Measurements from ENCODE around the gene VSIG4. TPM values are rescaled to one million over a fixed set of nuclear protein-coding genes. Genes with fewer than 3 reads are reported as not detected.
A peak's percentile ranks its signal among the peaks of the same experiment; 100 is the strongest.

The VSIG4 gene
- polyA plus RNA-seq, 3 donors = 10.2 to 56.8 (median 25.1) TPM

GRCh38 chrX:66001596-66001995 lies 38.3 kb downstream of the VSIG4 start:
- H3K4me3 Mint-ChIP-seq = no peak overlapping the region
- peaks cover 0 to 8% of the 10 kb centered on the region in 2 donors for H3K36me3 Mint-ChIP-seq
- peaks cover 90% of the 10 kb centered on the region for H3K4me1 Mint-ChIP-seq
- H4K20me1 ChIP-seq (ENCODE audit: insufficient read depth, low read length) = no peaks in the 10 kb centered on the region
- H3K9me3 ChIP-seq (replicated peaks in 1 of 2; ENCODE audit: control insufficient read depth in 1 of 2, insufficient read depth in 1 of 2, low read length in 2 of 2) = no peaks in the 10 kb centered on the region
- H2AFZ ChIP-seq (ENCODE audit: insufficient read depth, low read depth, low read length, poor library complexity, severe bottlenecking) = no peak overlapping the region
- peaks cover 75% of the 10 kb centered on the region for H3K79me2 ChIP-seq (ENCODE audit: insufficient read depth, low read length)
- peak overlapping the region in 1 of 2 donors; percentile 88 for H3K27ac ChIP-seq (ENCODE audit: low read depth in 1 of 2, low read length in 2 of 2)
- H3K27me3 Mint-ChIP-seq (ENCODE audit: low read depth in 3 of 3) = peaks cover 0 to 3% (median 0%) of the 10 kb centered on the region in 3 donors
- peaks cover 98 to 99% of the 10 kb centered on the region in 2 donors for H3K4me1 ChIP-seq (ENCODE audit: control insufficient read depth in 1 of 2, insufficient read depth in 2 of 2, low read length in 2 of 2)
- H3K4me3 ChIP-seq (replicated peaks in 1 of 3; ENCODE audit: low read depth in 2 of 3, low read length in 3 of 3) = peak overlapping the region in 1 of 3 experiments; percentile 47
- no peak for TF ChIP-seq CTCF (IDR thresholded peaks at IDR 0.05)
- no peaks in the 10 kb centered on the region for H3K36me3 ChIP-seq (replicated peaks in 1 of 2; ENCODE audit: control insufficient read depth in 1 of 2, insufficient read depth in 2 of 2, low read length in 2 of 2)
- no peak for DNase-seq
- H3K27me3 ChIP-seq (ENCODE audit: control insufficient read depth in 2 of 2, insufficient read depth in 2 of 2, low read length in 2 of 2) = no peaks in the 10 kb centered on the region
- H3K4me2 ChIP-seq (replicated peaks; ENCODE audit: extremely low read depth, low read length, poor library complexity, severe bottlenecking) = no peak overlapping the region
- peaks cover 0 to 2% (median 0%) of the 10 kb centered on the region in 7 donors for H3K9me3 Mint-ChIP-seq
- intact Hi-C loops (cut with micrococcal nuclease) = loop anchor here in 1 of 2 donors (10.0 kb wide), 1 partner anchor 327 kb away; no protein-coding TSS in a partner anchor
- no peak overlapping the region for H3K9ac ChIP-seq (ENCODE audit: insufficient read depth, low read length, poor library complexity, severe bottlenecking)
- H3K27ac Mint-ChIP-seq = peak overlapping the region; percentile 19 to 96 (median 80)

- H4K20me1 ChIP-seq (ENCODE audit: insufficient read depth, low read length) = no peaks in the 10 kb centered on the region
- H3K4me3 Mint-ChIP-seq = peak overlapping the region in 1 of 2 donors; percentile 63
- H3K36me3 ChIP-seq (replicated peaks in 1 of 2; ENCODE audit: control insufficient read depth in 1 of 2, insufficient read depth in 2 of 2, low read length in 2 of 2) = no peaks in the 10 kb centered on the region
- H3K9me3 ChIP-seq (replicated peaks in 1 of 2; ENCODE audit: control insufficient read depth in 1 of 2, insufficient read depth in 1 of 2, low read length in 2 of 2) = no peaks in the 10 kb centered on the region
- no peak for TF ChIP-seq CTCF (IDR thresholded peaks at IDR 0.05)
- peaks cover 87% of the 10 kb centered on the region for H3K4me1 Mint-ChIP-seq
- H3K27ac ChIP-seq (ENCODE audit: low read depth in 1 of 2, low read length in 2 of 2) = peak overlapping the region in 1 of 2 donors; percentile 88
- peak overlapping the region in 1 of 3 experiments; percentile 47 for H3K4me3 ChIP-seq (replicated peaks in 1 of 3; ENCODE audit: low read depth in 2 of 3, low read length in 3 of 3)
- intact Hi-C loops (cut with micrococcal nuclease) = loop anchor here in 1 of 2 donors (10.0 kb wide), 1 partner anchor 326 kb away; no protein-coding TSS in a partner anchor
- peaks cover 78% of the 10 kb centered on the region for H3K79me2 ChIP-seq (ENCODE audit: insufficient read depth, low read length)
- no peak for DNase-seq
- H2AFZ ChIP-seq (ENCODE audit: insufficient read depth, low read depth, low read length, poor library complexity, severe bottlenecking) = no peak overlapping the region
- H3K36me3 Mint-ChIP-seq = peaks cover 0 to 8% of the 10 kb centered on the region in 2 donors
- peaks cover 99 to 100% of the 10 kb centered on the region in 2 donors for H3K4me1 ChIP-seq (ENCODE audit: control insufficient read depth in 1 of 2, insufficient read depth in 2 of 2, low read length in 2 of 2)
- no CpG with 5 or more reads among the region's 3 CpGs for WGBS (ENCODE audit: insufficient coverage)
- H3K27me3 Mint-ChIP-seq (ENCODE audit: low read depth in 3 of 3) = peaks cover 0 to 3% (median 0%) of the 10 kb centered on the region in 3 donors
- peak overlapping the region; percentile 55 to 96 (median 83) for H3K27ac Mint-ChIP-seq
- H3K9me3 Mint-ChIP-seq = no peaks in the 10 kb centered on the region
- H3K4me2 ChIP-seq (replicated peaks; ENCODE audit: extremely low read depth, low read length, poor library complexity, severe bottlenecking) = peak overlapping the region; percentile 60
- H3K9ac ChIP-seq (ENCODE audit: insufficient read depth, low read length, poor library complexity, severe bottlenecking) = no peak overlapping the region
- no peaks in the 10 kb centered on the region for H3K27me3 ChIP-seq (ENCODE audit: control insufficient read depth in 2 of 2, insufficient read depth in 2 of 2, low read length in 2 of 2)
Observed at GRCh38 chrX:66000628-66001272, 39.1 kb downstream of the VSIG4 start.
